Measurements from ENCODE around the gene TBX18. TPM values are rescaled to one million over a fixed set of nuclear protein-coding genes. Genes with fewer than 3 reads are reported as not detected.
A peak's percentile ranks its signal among the peaks of the same experiment; 100 is the strongest.

Gene TBX18
- total RNA-seq, 1 experiment from 2014 or later, result not detected

- Histone ChIP-seq H3K56ac (ENCODE audit: insufficient read length, low read depth, low read length) (no peak overlapping the region), H3K79me1 (ENCODE audit: insufficient read depth, low read depth, low read length, poor library complexity, severe bottlenecking) (no peaks in the 10 kb centered on the region), H2BK15ac (ENCODE audit: low read depth, low read length) (no peak overlapping the region), H3K18ac (ENCODE audit: insufficient read length, low read depth, low read length) (no peak overlapping the region), H4K5ac (ENCODE audit: insufficient read length, low read depth, low read length) (no peak overlapping the region), H3K79me2 (ENCODE audit: insufficient read depth, low read length) (no peaks in the 10 kb centered on the region), H2BK5ac (ENCODE audit: insufficient read length, low read length) (no peak overlapping the region), H3T11ph (ENCODE audit: low read length) (no peak overlapping the region), H3K4me2 (ENCODE audit: insufficient read depth, insufficient read length, low read length) (peak overlapping the region; percentile 80), H2BK120ac (ENCODE audit: low read depth, low read length, poor library complexity, severe bottlenecking) (no peak overlapping the region), H3K9me3 (ENCODE audit: control insufficient read depth, low read depth, low read length) (no peaks in the 10 kb centered on the region), H2AFZ (ENCODE audit: low read length) (no peak overlapping the region), H2BK20ac (ENCODE audit: low read depth, low read length, poor library complexity, severe bottlenecking) (no peak overlapping the region), H4K8ac (replicated peaks; ENCODE audit: insufficient read length, low read depth, low read length) (no peak overlapping the region), H3K9ac (ENCODE audit: extremely low read depth, insufficient read length, low read length) (no peak overlapping the region), H2BK12ac (ENCODE audit: insufficient read length, low read depth, low read length) (no peak overlapping the region), H4K20me1 (ENCODE audit: control insufficient read depth, insufficient read depth, insufficient read length) (no peaks in the 10 kb centered on the region), H4K91ac (ENCODE audit: insufficient read length, low read depth, low read length) (no peak overlapping the region), H3K23me2 (ENCODE audit: insufficient read length, low read depth, low read length, poor library complexity, severe bottlenecking) (peaks cover 13% of the 10 kb centered on the region), H3K4me1 (ENCODE audit: insufficient read depth, low read length) (no peaks in the 10 kb centered on the region; the same call in 1 of the 2 replicates), H3K27me3 (ENCODE audit: insufficient read depth, low read length) (peaks cover 40% of the 10 kb centered on the region; the same call in 1 of the 2 replicates), H3K23ac (ENCODE audit: insufficient read length, low read depth, low read length) (no peak overlapping the region), H3K14ac (ENCODE audit: insufficient read depth, low read length) (no peak overlapping the region), H2AK5ac (ENCODE audit: insufficient read length, low read length) (no peak overlapping the region), H3K4ac (ENCODE audit: low read depth, low read length) (no peak overlapping the region), H3K27ac (ENCODE audit: insufficient read length, low read depth, low read length) (no peak overlapping the region)
- no peak for DNase-seq
- TF ChIP-seq CTCF (conservative IDR thresholded peaks at IDR 0.05), result no peak; the same call in 2 of the 3 replicates
- no CpG with 5 or more reads among the region's 14 CpGs for WGBS (ENCODE audit: extremely low coverage, insufficient read length, low lambda C conversion rate)
- Mint-ChIP-seq H3K4me1 (peaks cover 10 to 22% of the 10 kb centered on the region in 2 experiments), H3K27ac (no peak overlapping the region), H3K9me3 (peaks cover 0 to 10% of the 10 kb centered on the region in 2 experiments; a peak in 1 of 5 replicates), H3K4me3 (peak overlapping the region; percentile 40 to 74), H3K27me3 (ENCODE audit: low read depth) (peaks cover 100% of the 10 kb centered on the region), H3K36me3 (ENCODE audit: insufficient read depth in 1 of 3, low read depth in 3 of 3) (no peaks in the 10 kb centered on the region)
Measured at GRCh38 chr6:84774985-84775284, 10.5 kb upstream of the TBX18 start.

Data from H9 (cell line).